Inferior parietal cortex (tissue), 1 donor: ENCODE results near the gene GAS7.
"Not testable (repeated sequence)": the region's sequence is repeated elsewhere in the genome, so short reads cannot be mapped to it uniquely, and the experiment has no call there.

Source experiments
- DNase-seq: peaks from one replicate; pipeline ENCODE4 v3.0.0-alpha.2; 2016; ENCODE audit errors: extremely low spot score

The GAS7 gene

DNA sequence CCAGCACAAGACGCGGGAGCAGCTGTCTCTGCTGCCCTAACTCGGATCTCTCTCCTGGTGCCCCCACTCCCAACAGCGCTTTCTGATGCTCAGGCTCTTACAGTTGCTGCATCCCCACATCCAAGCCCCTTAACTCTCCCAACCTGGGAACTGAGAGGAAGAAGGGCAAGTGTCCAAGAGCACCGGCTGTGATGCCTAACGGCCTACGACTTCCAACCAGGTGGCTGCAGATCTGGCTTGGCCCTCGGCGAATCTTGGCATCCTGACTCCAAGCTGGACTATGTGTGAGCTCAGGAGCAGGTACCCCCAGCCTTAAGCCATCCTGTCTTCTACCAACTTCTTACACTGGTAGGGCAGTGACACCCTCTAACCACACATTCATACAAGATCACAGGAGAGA, 255.1 kb downstream of the GAS7 start:
- no peak for DNase-seq

DNA sequence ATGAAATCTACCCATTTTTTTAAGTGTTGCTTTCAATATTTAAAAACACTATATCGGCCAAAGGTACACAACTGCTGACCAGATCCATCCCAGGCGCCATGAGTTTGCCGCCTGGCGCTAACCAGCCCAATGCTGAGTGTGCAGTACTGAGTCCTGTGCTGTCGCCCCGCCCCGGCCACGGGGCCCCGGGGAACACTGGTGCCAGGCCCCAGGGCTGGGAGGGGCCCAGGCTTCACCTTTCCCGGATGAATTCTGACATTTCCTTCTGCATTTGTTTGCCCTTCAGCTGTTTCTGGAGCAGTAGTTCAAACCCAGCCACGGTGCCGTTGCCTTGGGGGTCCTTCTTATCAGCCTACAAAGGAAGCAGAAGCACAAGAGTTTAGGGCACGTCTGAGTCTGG, 255.5 kb downstream of the GAS7 start:
- no peak for DNase-seq

DNA sequence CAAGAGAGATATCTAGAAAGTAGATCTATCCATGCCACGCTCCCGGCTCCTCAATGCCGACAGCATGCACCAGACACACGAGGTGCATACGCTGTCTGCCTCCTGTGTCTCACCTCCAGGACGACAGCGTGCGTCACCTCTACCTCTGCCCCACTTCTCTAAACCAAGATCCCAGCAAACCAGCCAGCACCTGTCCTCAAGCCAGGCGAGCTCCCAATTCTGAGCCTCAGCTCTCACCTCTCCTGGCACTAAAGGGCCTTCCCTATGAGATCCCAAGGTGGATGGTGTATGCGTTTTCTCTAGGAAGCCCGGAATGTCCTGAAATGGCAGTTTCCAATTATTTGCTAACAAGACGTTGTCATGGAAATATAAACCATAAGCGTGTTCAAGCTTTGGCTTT, 257.1 kb downstream of the GAS7 start:
- DNase-seq = no peak

DNA sequence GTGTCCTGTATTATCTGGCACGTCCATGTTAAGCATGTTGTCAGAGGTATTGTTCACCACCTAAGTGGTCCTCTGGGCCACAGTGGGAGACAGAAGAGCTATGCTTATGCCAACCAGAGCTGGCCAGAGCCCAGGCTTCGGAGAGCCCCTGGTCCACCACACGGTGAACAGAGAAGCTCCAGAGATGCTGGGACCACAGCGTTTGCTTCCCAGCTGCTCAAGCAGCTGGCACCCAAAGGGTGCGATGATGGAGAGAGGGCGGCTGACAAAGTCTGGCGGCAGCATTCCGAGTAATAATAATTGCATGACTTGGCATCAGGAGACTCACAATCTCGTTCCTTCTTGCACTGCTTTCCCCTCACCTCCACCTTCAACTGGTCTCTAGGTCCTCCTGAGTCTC, 257.6 kb downstream of the GAS7 start:
- DNase-seq = no peak

DNA sequence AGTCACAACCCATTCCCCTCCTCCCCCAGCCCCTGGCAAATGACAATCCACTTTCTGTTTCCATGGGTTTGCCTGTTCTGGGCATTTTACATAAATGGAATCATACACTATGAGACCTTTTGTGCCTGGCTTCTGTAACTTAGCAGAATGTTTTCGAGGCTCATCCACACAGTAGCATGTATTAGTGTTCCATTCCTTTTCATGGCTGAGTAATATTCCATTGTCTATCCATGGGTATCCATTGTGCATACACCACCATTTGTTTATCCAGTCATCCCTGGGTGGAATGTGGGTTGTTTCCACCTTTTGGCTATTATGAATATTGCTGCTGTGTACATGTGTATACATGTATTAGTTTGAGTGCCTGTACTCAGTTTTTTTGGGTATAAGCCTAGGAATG, 259.6 kb downstream of the GAS7 start:
- DNase-seq = no peak

DNA sequence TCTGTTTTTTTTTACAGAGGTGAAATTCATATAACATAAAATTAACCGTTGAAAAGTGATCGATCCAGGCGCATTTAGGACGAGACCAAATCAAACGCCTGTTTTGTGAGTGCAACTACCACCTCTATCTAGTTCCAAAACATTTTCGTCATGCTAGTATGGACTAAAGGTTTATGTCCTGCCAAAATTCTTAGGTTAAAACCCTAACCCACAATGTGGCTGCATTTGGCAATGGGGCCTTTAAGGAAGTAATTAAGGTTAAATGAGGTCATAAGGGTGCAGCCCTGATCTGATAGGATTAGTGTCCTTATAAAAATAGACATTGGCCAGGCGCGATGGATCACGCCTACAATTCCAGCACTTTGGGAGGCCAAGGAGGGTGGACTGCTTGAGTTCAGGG, 260.5 kb downstream of the GAS7 start:
- DNase-seq = no peak

DNA sequence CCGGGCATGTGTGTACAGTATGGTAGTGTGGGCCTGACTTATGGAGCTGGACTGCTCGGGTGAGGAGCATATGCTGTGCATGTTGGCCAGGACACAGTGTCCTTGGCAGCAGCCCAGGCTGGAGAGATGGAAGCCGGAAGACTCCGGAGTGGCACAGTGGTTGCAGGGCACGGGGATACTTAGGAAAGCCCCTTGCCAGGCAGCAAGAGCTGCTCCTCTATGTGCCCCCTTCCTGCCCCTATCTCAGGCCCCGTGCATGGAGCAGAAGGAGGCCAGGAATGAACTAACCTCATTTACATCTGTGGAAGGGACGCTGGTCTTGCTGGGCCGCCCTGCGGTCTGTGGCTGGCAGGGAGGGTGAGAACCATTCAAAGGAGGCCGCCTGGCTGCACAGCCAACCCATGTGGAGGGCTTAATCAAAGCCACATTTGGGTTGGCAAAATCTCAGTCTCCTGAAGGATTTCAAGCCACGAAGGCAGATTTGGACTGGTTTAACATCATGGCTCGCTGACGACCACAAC, 261.1 kb downstream of the GAS7 start:
- DNase-seq = peak; percentile 56

DNA sequence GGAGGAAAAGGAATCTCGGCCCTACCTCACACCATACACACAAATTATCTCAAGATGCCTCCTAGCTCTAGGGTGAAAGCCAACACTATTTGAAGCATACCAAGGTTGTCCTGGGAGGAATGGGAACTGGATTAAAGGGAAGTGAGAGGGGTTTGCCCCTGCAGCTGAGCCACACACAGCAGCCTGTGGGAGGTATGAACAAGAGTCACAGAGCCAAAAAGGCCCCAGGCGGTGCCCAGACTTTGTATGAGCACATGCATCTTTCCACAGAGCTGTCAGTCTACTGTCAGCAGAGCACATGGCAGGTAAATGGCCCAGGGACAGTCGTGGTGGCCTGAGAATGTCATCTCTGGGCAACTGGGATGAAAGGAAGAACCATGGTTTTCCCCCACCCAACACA, 262.3 kb downstream of the GAS7 start:
- no peak for DNase-seq

DNA sequence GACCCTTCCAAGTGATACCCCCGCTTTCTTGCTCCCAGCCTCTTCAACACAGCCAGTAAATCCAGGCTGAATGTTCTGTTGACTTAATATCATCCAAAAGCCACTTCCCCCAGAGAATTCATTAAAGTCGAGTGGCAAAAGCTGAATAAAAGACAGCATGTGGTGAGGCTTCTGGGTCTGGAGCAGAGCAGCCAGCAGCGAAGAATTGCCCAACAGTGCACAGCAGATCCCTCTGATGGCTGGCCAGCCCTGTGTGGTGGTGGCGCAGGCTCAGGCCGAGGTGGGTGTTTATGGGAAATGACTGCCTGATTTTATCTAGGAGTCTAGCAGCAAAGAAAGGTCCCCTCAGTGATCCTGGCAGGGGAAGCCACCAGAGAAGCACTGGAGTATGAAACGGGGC, 263.0 kb downstream of the GAS7 start:
- DNase-seq = no peak

DNA sequence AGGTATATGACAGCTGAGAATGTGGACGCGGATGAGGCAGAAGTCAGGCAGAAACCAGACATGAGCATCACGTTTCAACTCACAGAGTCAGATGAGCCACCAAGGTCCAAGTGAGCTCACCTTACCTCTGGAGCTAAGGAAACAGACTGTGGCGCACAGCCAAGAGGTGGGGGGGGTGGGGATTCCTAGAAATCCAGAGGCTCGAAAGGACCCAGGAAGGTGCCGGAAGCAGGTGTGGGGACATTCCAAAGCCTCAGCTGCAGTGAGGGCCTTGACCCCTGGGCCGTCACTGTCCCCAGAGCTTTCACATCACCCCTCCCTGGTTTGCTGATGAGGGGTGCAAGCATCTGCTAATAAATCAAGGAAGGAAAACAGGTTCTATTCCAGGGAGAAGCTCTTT, 264.1 kb downstream of the GAS7 start:
- DNase-seq = no peak

DNA sequence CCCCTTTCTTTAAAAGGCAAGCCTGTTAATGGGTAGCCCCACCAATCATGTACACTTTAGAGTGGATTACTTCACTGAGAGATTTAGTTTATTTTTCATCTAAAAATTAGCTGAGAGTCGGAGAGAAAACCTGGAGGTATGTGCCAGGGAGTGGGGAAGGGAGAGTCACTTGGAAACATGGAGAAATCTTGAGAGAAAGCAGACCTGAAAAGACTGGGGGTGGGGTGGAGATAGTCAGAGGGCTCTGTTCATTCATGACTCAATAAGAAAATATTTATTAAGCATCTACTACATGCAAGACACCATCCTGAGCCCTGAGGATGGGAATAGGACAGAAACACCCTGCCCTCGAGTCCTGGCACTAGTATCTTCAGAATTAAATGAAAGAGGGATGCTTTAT, 265.9 kb downstream of the GAS7 start:
- DNase-seq = no peak

DNA sequence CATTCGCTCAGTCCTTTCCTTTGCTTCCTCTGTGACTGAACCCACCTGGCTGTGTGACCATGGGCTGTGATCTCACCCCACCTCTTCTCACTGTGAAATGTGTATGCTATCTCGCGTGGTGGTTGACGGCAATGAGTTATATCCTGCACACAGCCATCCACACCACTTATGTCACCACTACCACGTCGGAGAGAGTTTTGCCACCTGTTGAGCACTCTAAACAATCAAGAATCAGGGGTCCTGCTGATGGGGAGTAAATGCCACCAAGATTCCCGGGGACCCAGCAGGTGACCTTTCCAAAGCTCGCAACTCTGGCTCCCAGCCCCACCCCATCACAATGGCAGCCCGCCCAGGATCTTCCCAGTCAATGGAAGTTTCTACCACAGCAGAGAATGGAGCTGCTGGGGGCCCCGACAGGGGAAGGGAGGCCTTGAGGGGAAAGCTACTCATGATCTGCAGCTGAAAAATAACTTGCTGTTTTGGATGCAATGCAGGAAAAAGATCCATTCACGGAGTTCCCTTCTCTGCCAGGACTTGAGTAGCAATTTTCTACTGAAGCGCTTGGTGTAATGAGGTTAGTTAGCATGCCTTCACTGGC, 267.2 kb downstream of the GAS7 start:
- DNase-seq = no peak

DNA sequence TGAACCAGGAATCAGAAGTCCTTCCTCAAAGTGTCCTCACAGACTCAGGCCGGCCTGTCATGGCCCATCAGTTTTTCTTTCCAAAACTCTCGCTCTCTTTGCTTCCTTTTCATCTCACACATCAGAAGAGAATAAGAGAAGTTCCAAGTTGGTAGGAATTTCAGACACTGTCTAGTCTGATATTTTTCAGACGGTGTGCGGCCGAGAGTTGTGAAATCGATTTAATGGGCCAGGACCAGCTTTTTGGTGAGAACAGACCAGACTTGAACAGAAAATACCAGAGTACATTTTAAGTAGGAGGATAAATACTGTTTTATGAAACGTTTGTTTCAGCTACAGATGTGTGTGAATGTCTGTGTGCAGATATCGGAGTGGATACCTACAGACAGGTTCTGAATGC, 268.5 kb downstream of the GAS7 start:
- no peak for DNase-seq

DNA sequence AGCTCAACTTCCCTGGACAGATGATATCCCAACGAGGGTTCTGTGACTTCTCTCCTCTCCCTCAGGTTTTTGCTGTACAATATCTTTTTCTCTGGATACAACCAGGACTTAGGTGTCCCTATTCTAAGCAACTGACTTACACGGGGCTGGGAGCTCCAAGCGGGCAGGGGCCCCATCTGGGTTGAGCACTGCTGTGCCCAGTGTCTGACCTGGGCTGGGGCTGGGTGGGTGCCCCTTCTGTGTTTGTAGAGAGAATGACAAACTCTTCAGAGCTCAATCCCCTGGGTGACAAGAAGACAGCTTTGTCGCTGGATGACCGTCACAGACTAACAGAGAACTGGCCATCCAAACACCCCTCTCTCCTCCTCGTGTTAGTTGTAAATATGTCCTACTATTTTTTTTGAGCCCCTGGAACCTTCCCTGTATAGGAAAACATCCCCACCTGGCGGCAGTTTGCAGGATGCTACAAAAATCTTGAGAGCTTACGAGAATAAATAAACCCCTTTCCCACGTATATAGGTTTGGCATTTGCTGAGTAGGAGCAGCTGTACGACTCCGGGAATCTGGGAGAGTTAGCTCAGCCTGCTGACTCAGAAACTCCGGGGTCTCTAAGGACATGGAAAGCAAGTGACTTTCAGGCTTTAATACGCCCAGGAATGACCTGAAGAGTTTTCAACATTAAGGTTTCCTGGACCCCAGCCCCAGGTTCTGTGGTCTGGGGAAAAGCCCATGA, 269.6 kb downstream of the GAS7 start:
- peak; percentile 51 for DNase-seq

DNA sequence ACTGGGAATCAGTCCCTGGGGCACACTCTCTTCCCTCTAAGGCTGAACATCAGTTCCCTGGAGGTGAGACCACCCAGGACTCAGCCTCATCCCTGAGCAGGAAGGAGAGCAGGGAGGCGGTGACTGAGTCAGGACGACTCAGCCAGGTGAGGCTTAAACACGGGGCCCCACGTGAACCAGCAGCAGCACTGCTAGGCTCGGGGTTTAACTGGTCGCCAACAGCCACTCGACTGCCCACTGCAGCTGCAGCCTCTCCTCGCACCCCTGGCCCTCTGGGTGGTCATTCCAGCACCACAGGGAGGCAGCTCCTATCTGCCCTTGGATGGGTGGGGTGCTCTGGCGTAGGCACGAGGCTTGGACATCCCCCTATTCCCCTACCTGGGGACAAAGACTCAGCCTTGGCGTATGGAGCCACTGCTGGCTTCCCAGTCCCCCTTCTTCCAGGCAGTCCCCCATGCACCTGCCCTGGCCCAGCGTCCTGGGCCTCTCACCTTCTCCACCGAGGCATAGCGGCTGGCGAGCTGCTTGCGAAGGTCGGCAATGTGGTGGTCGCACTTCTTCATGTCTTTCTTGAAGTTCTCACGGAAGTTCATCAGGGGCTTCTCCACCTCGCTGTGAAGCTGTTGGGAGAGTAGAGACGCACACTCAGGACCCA, 272.1 kb downstream of the GAS7 start:
- DNase-seq = no peak

DNA sequence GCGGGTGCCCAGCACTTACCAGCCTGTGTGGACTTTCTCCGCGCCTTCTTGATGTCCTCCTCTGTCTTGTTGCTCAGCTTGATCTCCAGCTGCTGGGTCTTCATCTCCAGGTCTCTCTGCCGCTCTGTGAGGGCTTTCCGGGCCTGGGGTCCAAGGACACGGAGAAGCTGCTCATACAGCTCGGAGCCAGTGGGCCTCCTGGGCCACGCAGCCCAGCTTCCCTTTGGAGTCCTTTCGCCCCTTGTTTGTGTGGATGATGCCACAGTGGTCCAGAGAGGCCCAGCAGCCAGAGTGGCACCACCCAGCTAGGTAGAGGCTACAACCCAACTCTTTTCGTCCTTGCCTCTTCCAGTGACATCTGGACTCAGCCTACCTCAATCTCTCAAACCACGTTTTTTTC, 272.9 kb downstream of the GAS7 start:
- no peak for DNase-seq

DNA sequence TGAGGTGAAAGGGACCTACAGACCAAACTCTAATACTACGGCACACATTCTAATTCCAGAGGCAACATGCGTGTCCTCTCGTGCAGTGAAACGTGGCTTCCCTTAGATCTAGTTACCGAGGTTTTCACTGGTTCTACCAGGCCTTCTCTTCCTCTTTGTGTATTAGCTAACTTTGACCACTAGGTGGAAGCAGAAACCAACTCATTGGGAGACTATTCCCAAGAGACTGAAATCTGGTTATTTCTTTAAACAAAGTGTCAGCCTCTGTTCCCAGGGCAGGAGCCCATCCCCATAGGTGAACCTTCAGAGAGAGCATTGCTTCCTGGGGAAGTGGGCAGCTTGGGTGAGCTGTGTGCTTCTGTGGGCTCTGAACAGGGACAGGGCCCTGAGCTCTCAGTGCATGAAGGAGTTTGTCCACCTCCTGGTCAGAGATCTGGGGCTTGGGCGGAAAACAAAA, 273.6 kb downstream of the GAS7 start:
- peak; percentile 97 for DNase-seq

DNA sequence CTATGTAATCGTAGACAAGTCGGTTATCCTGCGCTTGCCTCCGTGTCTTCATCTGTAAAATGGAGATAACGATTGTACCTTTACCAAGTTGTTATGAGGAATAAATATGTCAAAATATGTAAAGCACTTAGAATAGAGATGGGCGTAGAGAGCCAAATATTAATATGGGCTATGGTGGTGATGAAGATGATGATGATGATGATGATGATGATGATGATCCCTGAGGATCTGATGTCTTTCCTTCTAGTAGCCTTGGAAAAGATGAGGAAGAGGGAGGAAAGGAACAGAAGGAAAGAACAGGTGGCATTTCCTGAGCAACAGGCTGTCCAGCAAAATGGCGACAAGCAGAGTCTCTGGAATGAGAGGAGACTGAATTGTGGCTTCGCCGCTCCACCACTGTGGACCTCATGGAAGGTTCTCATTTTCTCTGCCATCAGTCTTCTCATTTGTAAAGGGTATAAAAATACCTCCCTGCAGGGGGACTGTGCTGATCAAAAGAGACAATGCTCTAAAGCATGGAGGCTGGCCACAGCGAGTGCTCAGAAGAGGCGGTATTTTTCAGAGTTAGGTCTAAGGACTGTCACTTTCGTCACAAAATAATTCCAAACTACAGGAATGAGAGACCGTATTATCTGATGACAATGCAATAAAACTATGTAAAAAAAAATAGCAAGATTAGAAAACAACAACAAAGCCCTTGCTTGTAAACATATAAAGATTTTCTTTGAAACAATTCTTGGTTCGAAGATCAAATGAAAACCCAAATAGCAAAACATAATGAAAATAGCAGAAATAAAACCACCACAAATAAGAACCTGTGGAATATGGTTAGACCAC, 276.2 kb downstream of the GAS7 start:
- no peak for DNase-seq

DNA sequence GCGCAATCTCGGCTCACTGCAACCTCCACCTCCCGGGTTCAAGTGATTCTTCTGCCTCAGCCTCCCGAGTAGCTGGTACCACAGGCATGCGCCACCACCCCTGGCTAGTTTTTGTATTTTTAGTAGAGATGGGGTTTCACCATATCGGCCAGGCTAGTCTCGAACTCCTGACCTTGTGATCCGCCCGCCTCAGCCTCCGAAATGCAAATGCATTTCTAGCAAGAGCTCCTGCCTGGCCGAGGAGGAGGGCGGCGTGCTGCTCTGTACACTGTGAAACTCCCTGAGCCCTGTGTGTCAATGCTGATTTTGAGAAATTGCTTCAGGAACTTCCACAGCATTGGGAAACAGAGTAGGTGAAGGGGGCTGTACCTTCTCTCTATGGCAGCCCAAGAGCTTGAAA, 277.2 kb downstream of the GAS7 start:
- DNase-seq = not testable (repeated sequence)

DNA sequence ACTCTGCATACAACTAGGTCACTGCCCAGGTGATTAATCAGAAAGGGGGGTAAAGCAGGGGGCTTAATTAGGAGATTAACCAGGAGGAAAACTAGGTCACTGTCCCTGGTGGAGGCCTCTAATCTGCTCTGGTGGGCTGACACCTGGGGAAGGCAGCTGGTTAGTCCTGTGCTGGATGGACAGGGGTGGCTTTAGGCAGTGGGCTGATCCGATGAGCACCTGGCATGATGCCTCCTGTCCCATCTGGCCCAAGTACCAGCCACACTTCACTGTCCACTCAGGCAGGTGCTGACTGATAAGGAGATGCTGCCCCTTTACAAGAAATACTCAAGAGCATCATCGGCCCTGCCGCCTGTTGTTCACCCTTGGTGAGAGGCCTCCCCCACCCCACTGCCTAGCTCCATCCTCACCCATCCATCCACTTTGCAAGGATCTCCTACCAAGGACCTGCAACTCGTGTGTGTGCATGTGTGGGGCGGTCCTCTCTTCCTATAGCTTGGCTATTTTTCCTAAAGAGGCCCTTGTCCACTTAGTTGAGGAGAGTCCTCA, 279.5 kb downstream of the GAS7 start:
- no peak for DNase-seq

DNA sequence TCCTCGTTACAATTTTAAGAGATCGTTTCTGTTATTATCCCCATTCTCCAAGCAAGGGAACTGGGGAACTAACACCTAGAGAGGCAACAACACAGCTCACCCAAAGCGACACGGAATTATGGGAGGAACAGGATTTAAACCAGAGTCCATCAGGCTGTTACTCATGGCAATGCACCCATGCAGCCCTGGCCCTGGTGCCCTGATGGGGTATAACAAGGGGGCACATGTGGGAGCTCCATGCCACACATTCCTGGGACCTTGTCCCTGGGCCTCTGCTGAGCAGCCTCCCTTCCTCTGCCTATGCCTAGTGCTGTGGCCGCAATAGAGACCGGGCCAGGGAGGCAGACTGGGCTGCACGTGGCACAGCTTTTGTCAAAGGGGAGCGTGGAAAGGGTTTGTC, 280.1 kb downstream of the GAS7 start:
- no peak for DNase-seq

DNA sequence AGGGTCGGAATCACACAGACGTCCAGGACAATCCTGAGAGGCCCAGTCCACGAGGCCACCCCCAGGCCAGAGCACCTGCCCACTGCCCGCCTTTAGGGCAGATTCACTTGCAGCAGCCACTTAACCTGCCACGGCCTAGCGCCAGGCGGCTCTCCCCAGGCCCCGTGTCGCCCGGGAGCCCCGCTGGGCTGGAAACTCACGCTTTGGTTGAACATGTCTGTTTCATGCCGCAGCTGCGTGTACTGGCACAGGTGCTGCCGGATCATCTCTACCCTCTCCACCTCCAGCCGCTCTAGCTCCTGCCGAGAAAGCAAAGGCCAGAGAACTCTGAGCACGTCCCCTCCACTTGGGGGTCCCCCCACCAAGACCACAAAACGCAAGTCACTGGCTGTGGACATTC, 280.6 kb downstream of the GAS7 start:
- DNase-seq = no peak
